ENCODE results near the gene FHOD1. TPM values are rescaled to one million over a fixed set of nuclear protein-coding genes. Genes with fewer than 3 reads are reported as not detected.

Gene FHOD1
- total RNA-seq, 1 donor from 2014 or later, result 28.7 TPM

GRCh38 chr16:67235816-67236562 is 11.3 kb downstream of the FHOD1 start:
- no peak overlapping the region for H3K4me3 Mint-ChIP-seq
- TF ChIP-seq CTCF (IDR thresholded peaks at IDR 0.05; ENCODE audit: unreplicated experiment), result no peak
- H3K36me3 Mint-ChIP-seq, result peaks cover 17% of the 10 kb centered on the region
- no peaks in the 10 kb centered on the region for H3K9me3 Mint-ChIP-seq
- no peaks in the 10 kb centered on the region for H3K4me1 Mint-ChIP-seq
- no peaks in the 10 kb centered on the region for H3K27me3 Mint-ChIP-seq (ENCODE audit: low read depth)
- DNase-seq (ENCODE audit: low spot score in 2 of 2, unreplicated experiment in 2 of 2), result no peak
- no peak overlapping the region for H3K27ac Mint-ChIP-seq

- Mint-ChIP-seq H3K9me3 (no peaks in the 10 kb centered on the region), H3K36me3 (peaks cover 20% of the 10 kb centered on the region), H3K4me1 (no peaks in the 10 kb centered on the region), H3K27me3 (ENCODE audit: low read depth) (no peaks in the 10 kb centered on the region), H3K27ac (no peak overlapping the region), H3K4me3 (no peak overlapping the region)
- no peak for TF ChIP-seq CTCF (IDR thresholded peaks at IDR 0.05; ENCODE audit: unreplicated experiment)
- DNase-seq (ENCODE audit: low spot score in 2 of 2, unreplicated experiment in 2 of 2), result no peak
These were observed 13.1 kb downstream of the FHOD1 start for GRCh38 chr16:67234180-67234597.

- no peaks in the 10 kb centered on the region for H3K4me1 Mint-ChIP-seq
- no peak overlapping the region for H3K4me3 Mint-ChIP-seq
- peaks cover 20% of the 10 kb centered on the region for H3K36me3 Mint-ChIP-seq
- H3K27ac Mint-ChIP-seq, result no peak overlapping the region
- no peak for DNase-seq (ENCODE audit: low spot score in 2 of 2, unreplicated experiment in 2 of 2)
- no peak for TF ChIP-seq CTCF (IDR thresholded peaks at IDR 0.05; ENCODE audit: unreplicated experiment)
- no peaks in the 10 kb centered on the region for H3K9me3 Mint-ChIP-seq
- no peaks in the 10 kb centered on the region for H3K27me3 Mint-ChIP-seq (ENCODE audit: low read depth)
These were observed 13.7 kb downstream of the FHOD1 start for GRCh38 chr16:67233596-67233995.

GRCh38 chr16:67230809-67231660 is 16.2 kb downstream of the FHOD1 start:
- no peak for DNase-seq (ENCODE audit: low spot score in 2 of 2, unreplicated experiment in 2 of 2)
- Mint-ChIP-seq H3K36me3 (peaks cover 10% of the 10 kb centered on the region), H3K27ac (no peak overlapping the region)

More at GRCh38 chr16:67230809-67231660, 16.2 kb downstream of the FHOD1 start:
- Mint-ChIP-seq H3K27me3 (ENCODE audit: low read depth) (no peaks in the 10 kb centered on the region), H3K4me1 (peaks cover 17% of the 10 kb centered on the region), H3K9me3 (no peaks in the 10 kb centered on the region), H3K4me3 (no peak overlapping the region)
- TF ChIP-seq CTCF (IDR thresholded peaks at IDR 0.05; ENCODE audit: unreplicated experiment), result no peak
